Right kidney (tissue), 9 donors: Measurements from ENCODE around the gene VPS29.
A peak's percentile ranks its signal among the peaks of the same experiment; 100 is the strongest.
"Not testable (repeated sequence)": the region's sequence is repeated elsewhere in the genome, so short reads cannot be mapped to it uniquely, and the experiment has no call there.

Experiments used
- DNase-seq: peaks from one replicate; pipeline ENCODE4 v3.0.0-alpha.2; 2016
- long read RNA-seq, 8 donors: transcript quantifications; one replicate each; lab custom pipeline, GENCODE V29; 2026

Gene VPS29
- long read RNA-seq, donor 1, transcript VPS29-207 (5 exons, 818 nt), result minor isoform, 5 of 137 reads
- long read RNA-seq, donor 1, transcript VPS29-204 (3 exons, 563 nt), result minor isoform, 5 of 137 reads
- long read RNA-seq, donor 1, transcript VPS29-206 (4 exons, 1,523 nt), result major isoform, 69 of 137 reads
- long read RNA-seq, donor 1, partial matches to known transcripts, result 56 of 137 reads
- long read RNA-seq, donor 1, other reads (novel, unspliced or antisense), result 0 of 137 reads
- long read RNA-seq, donor 2, transcript VPS29-206 (4 exons, 1,523 nt), result major isoform, 56 of 89 reads
- long read RNA-seq, donor 2, partial matches to known transcripts, result 12 of 89 reads
- long read RNA-seq, donor 2, other reads (novel, unspliced or antisense), result 19 of 89 reads
- long read RNA-seq, donor 3, transcript VPS29-206 (4 exons, 1,523 nt), result major isoform, 25 of 39 reads
- long read RNA-seq, donor 3, partial matches to known transcripts, result 5 of 39 reads
- long read RNA-seq, donor 3, other reads (novel, unspliced or antisense), result 6 of 39 reads
- long read RNA-seq, donor 4, transcript VPS29-206 (4 exons, 1,523 nt), result major isoform, 46 of 79 reads
- long read RNA-seq, donor 4, partial matches to known transcripts, result 22 of 79 reads
- long read RNA-seq, donor 4, other reads (novel, unspliced or antisense), result 9 of 79 reads
- long read RNA-seq, donor 5, transcript VPS29-206 (4 exons, 1,523 nt), result major isoform, 63 of 105 reads
- long read RNA-seq, donor 5, partial matches to known transcripts, result 14 of 105 reads
- long read RNA-seq, donor 5, other reads (novel, unspliced or antisense), result 24 of 105 reads
- long read RNA-seq, donor 6, transcript VPS29-206 (4 exons, 1,523 nt), result major isoform, 58 of 91 reads
- long read RNA-seq, donor 6, partial matches to known transcripts, result 16 of 91 reads
- long read RNA-seq, donor 6, other reads (novel, unspliced or antisense), result 11 of 91 reads
- long read RNA-seq, donor 7, transcript VPS29-204 (3 exons, 563 nt), result minor isoform, 7 of 145 reads
- long read RNA-seq, donor 7, transcript VPS29-206 (4 exons, 1,523 nt), result major isoform, 84 of 145 reads
- long read RNA-seq, donor 7, partial matches to known transcripts, result 28 of 145 reads
- long read RNA-seq, donor 7, other reads (novel, unspliced or antisense), result 22 of 145 reads
- long read RNA-seq, donor 8, transcript VPS29-206 (4 exons, 1,523 nt), result major isoform, 76 of 118 reads
- long read RNA-seq, donor 8, partial matches to known transcripts, result 15 of 118 reads
- long read RNA-seq, donor 8, other reads (novel, unspliced or antisense), result 22 of 118 reads

DNA sequence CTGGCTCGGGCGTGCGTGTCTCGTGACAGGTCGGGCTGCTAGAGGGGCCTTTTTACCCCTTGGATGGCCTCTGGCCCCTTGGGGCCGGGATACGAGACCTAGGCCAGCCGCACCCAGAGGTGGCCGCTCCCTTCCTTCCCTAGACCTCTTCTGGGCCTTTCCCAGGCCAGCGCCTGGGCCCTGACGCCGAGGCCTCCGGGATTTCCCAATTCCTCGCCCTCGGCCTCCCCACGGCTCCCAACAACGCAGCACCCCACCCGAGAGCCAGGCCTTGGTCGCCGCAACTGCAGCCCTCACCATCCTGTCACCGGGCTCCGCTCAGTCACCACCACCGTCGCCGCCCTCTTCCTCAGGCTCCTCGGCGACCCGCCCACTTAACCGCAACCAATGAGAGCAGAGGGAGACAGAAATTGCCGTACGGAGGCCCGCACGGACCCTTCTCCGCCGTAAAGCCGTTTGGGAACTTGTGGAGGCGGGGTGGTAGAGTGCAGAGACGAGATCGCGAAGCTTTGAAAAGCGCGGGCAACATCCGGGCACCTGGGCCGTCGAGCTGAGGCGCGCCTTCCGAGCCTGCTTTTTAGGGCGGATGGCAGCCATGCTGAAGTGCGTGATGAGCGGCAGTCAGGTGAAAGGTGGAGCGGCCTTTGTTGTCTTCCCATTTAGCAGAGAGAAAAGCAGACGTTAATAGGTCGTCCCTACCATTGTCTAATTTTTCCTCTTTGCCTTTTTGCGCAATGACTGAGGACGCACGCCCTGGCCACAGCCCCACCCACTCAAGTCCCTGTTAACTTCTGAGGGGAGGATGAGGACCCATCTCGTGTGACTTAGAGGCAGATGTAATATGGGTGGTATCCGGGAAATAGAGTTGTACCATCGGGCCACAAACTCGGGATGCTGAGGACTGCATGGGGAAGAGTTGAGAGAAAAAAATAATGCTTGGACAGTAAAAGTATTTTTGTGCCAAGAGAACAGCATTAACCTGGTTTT, at the start of gene VPS29, which contains the start of gene RAD9B:
VPS29 (minus strand) TSS at position 360 of the 987 bp plus-strand sequence; CDS start at position 300, 60 bp downstream.
RAD9B (plus strand) TSS at position 580 of the 987 bp plus-strand sequence; CDS start at position 587, 7 bp downstream.
- DNase-seq, result peak; percentile 91

DNA sequence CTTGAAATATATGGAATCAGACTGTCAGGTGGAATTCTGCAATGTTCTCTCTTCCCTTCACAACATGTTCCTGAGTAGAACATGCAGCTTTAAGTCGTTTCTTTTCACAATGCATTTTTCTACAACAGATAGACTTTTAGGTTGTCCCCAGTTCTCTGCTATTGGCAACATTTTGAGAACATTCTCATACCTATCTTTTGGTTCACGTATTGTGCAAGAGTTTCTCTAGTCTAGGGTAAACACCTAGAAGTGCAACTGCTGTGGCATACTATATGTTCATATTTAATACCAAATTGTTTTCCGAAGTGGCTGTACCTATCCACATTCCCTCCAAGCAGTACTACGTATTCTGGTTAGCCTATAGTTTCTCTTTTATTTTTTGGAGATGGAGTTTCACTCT, 49.1 kb upstream of the VPS29 start:
- no peak for DNase-seq

GRCh38 chr12:110549716-110550115, 47.8 kb upstream of the VPS29 start:
- no peak for DNase-seq

DNA sequence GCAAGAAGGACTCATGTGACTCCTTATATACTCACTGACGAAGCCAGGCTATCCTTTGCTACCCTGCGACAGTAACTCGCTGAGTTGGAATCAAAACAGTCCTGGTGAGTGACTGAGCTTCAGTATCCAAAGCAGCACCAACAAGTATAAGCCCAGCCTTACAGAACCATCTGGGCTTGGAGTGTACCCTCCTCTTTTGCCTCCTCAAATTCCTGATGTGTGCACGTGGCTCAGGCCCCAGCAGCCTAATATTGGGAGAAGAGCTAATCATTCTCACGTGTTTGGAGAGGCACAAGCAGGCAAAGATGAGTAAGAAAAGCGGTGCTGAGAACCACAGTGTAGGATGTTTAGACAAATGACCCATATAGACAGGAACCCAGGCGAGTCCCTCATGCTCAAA, 46.8 kb upstream of the VPS29 start:
- no peak for DNase-seq

- DNase-seq, result no peak
Measured at GRCh38 chr12:110547090-110547489, 45.2 kb upstream of the VPS29 start.

DNA sequence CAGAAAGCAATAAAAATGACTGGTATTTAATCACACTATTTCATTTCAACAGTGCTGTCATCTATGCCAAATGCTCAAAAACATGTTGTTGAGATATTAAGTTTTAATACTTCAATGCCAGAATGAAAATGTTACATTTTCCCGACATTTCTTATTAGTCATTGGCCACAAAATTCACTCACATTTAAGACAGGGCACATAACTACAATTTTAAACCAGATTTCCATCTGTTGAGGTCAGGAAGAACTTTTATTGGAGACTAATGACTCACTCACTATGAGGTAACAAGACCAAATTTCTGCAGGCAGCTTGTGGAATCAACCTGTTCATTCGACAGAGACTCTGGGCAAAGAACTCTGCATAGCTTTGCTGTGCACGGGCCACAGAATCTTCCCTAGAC, 44.4 kb upstream of the VPS29 start:
- no peak for DNase-seq

- no peak for DNase-seq
Measured at GRCh38 chr12:110545812-110546211, 43.9 kb upstream of the VPS29 start.

GRCh38 chr12:110545259-110545658, 43.3 kb upstream of the VPS29 start:
- not testable (repeated sequence) for DNase-seq

DNA sequence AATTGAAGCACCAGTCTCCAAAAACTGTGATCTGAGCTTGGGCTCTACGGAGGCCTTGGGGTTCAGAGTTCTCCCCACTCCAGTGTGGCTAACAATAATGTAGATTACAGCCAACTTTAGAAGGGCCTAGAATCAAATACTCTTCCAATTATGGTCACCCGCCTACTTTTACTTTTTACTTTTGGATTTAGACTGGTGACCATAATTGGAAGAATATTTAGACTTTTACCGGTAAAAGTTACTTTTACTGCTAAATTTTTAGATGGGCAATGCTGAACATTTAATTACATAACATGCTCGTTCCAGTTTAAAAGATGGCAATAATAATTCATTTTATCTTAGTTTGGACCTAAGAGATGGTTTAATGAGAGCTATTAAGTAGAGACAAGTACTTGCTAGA, 42.1 kb upstream of the VPS29 start:
- DNase-seq, result no peak

DNA sequence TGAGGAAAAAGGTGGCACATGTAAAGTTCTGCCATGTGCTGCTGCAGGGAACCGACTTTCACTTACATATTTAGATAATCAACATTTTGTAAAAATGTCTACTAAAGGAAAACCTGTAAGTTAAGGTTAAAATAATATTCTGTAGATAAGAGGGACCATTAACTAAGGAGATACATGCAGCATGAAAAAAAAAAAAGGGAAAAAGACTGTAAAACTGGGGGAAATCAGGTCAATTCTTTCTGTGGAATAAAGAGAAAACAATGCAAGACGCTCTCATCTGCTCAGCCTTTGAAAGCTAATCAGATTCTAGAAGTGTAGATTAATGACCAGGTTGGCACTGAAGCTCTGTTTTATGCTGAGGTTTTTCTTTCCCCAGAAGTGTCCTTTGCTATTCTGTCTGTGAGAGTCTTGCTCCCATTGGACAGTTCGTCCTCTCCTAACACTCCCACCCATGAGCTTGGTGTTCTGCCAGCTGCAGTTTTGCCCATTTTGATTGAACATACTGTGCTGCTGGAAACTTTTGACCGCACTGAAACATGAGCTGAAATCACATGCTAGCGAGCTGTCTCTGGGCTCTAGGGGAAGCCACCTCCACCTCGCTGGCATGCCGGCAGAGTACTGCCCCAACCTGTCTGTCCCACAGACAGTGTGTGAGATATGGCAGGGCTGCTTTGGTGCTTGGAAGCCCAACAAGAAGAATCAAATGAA, 41.5 kb upstream of the VPS29 start:
- DNase-seq, result peak; percentile 31

GRCh38 chr12:110540048-110540447, 38.1 kb upstream of the VPS29 start:
- DNase-seq, result no peak

- DNase-seq, result no peak
Measured at GRCh38 chr12:110538869-110539622, 37.1 kb upstream of the VPS29 start.

- DNase-seq, result no peak
Measured at GRCh38 chr12:110537605-110538409, 35.9 kb upstream of the VPS29 start.

GRCh38 chr12:110536834-110537604, 35.1 kb upstream of the VPS29 start:
- DNase-seq, result no peak

GRCh38 chr12:110534811-110535210, 32.9 kb upstream of the VPS29 start:
- no peak for DNase-seq

DNA sequence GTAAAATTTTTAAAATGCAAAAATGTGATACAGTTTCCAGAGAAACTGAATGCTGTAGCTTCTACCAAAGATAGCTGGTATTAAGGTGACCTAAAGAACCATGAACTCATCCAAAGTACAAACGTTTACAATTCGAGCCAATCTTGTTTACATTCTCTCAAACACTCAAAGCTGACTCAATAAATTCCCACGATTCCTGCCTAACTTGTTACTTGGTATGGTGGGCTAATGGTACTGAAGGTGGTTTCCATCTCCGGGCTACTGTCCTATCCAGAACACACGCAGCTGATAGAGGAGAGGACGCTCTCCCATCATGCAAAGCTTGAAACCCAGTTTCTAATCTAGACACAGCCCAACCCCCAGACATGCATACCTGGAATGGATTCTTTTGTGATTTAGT, 31.7 kb upstream of the VPS29 start:
- DNase-seq, result no peak

DNA sequence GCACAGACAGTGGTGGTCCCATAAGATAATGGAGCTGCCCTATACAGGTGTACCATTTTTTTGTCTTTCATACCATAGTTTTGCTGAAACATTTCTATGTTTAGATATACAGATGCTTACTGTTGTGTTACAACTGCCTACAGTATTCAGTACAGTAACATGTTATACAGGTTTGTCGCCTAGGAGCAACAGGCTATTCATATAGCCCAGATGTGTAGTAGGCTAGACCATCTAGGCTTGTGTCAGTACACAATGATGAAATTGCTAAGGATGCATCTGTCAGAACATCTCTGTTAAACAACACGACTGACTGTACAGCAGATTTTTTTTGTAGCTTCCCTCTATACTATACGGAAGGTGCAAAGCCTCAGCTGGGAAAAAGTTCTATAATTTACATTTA, 30.7 kb upstream of the VPS29 start:
- no peak for DNase-seq
